Transverse colon (tissue), 4 donors: ENCODE results near the gene MANF. TPM values are rescaled to one million over a fixed set of nuclear protein-coding genes. Genes with fewer than 3 reads are reported as not detected.
"Not testable (repeated sequence)": the region's sequence is repeated elsewhere in the genome, so short reads cannot be mapped to it uniquely, and the experiment has no call there.

ENCODE experiments used
- DNase-seq: peaks from one replicate; pipeline ENCODE4 v3.0.0-alpha.2; 2019
- H3K27ac ChIP-seq, 4 donors: fragments of 200-600 bp; sonication (generic); 2 replicates each; pipeline ENCODE4 v1.5.1; 2016 to 2018; ENCODE audit warnings: inconsistent platforms in 4 of 4
- H3K27me3 ChIP-seq: fragments of 200-600 bp; sonication (generic); 2 replicates; pipeline ENCODE4 v1.5.1; 2017; ENCODE audit warnings: inconsistent platforms
- H3K36me3 ChIP-seq, 4 donors: fragments of 200-600 bp; sonication (generic); 2 replicates each; pipeline ENCODE4 v1.5.1; 2017 to 2019; ENCODE audit warnings: inconsistent platforms in 4 of 4
- H3K4me1 ChIP-seq, 4 donors: fragments of 200-600 bp; sonication (generic); 2 replicates each; pipeline ENCODE4 v1.5.1; 2017 to 2020; ENCODE audit warnings: inconsistent platforms in 4 of 4
- H3K4me3 ChIP-seq, 4 donors: fragments of 200-600 bp; sonication (generic); 1 replicate in 1 of 4; 2 replicates in 3 of 4; pipeline versions ENCODE4 v1.5.1 to v1.6.1; 2017 to 2019; ENCODE audit warnings: inconsistent platforms in 4 of 4
- H3K9me3 ChIP-seq, 2 donors: fragments of 200-600 bp; sonication (generic); 2 replicates each; pipeline ENCODE4 v1.5.1; 2017 to 2019; ENCODE audit warnings: inconsistent platforms in 2 of 2
- CTCF ChIP-seq, 5 experiments: fragments of 200-600 bp in 3 of 5; fragments of 450-650 bp in 2 of 5; sonication (generic) in 3 of 5; IDR thresholded peaks; 1 replicate in 2 of 5; 2 replicates in 3 of 5; pipeline ENCODE4 v1.5.1; 2016 to 2017; ENCODE audit warnings: antibody characterized with exemption in 5 of 5, inconsistent platforms in 3 of 5, mild to moderate bottlenecking in 2 of 5, moderate library complexity in 1 of 5
- EP300 ChIP-seq: sonication (generic); formaldehyde crosslinking; IDR thresholded peaks from one replicate; pipeline ENCODE4 v1.6.1; 2017; ENCODE audit warnings: antibody characterized with exemption, low read depth
- POLR2A ChIP-seq: fragments of 450-650 bp; IDR thresholded peaks from one replicate; pipeline ENCODE4 v1.6.1; 2016; ENCODE audit warnings: antibody characterized with exemption, mild to moderate bottlenecking, moderate library complexity
- POLR2AphosphoS5 ChIP-seq, 3 donors: sonication (generic); formaldehyde crosslinking; IDR thresholded peaks; one replicate each; pipeline ENCODE4 v1.6.1; 2016; ENCODE audit warnings: antibody characterized with exemption in 3 of 3
- WGBS, 2 donors: methylation state at CpG; one replicate each; pipeline ENCODE4 v1.1.5; 2018; ENCODE audit warnings: low coverage in 1 of 2; 5-methylcytosine and 5-hydroxymethylcytosine counted together
- in situ Hi-C, 4 donors: fragments of 200-750 bp; cut with MboI; loops; one replicate each; pipeline versions ENCODE4 v1.15.0 to v1.15.1; 2017; ENCODE audit warnings: low sequenced_read_pairs in 3 of 4, low pct_ligation_motif_present in 1 of 4, low pct_unique_long_range_greater_than_20kb in 1 of 4
- intact Hi-C: fragments of 100-400 bp; cut with DNase I; formaldehyde crosslinking; loops from one replicate; pipeline ENCODE4 v1.15.1; 2023; ENCODE audit warnings: low total_unique reads
- total RNA-seq, 4 donors: library from RNA; depleted of rRNA; stranded (reverse); fragments of >200 nt; gene quantifications; one replicate each; pipeline ENCODE4 v1.1.0, GENCODE V29; 2016

Gene MANF
- total RNA-seq, 4 donors from 2014 or later, result 15.7 to 56.2 (median 26.6) TPM

- Histone ChIP-seq H3K4me3 (peak overlapping the region; percentile 70 to 91 (median 82)), H3K4me1 (peaks cover 3 to 47% (median 41%) of the 10 kb centered on the region in 4 donors), H3K27ac (peak overlapping the region; percentile 93 to 94 (median 93)), H3K9me3 (no peaks in the 10 kb centered on the region), H3K27me3 (no peaks in the 10 kb centered on the region), H3K36me3 (no peaks in the 10 kb centered on the region)
- intact Hi-C loops, result no loop called here
- TF ChIP-seq POLR2AphosphoS5 (IDR thresholded peaks at IDR 0.05), result no peak
- TF ChIP-seq CTCF (IDR thresholded peaks at IDR 0.05), result no peak
- no peak for TF ChIP-seq EP300
- no peak for TF ChIP-seq POLR2A
- no peak for DNase-seq
- in situ Hi-C loops, result loop anchor here (25.0 kb wide), 3 partner anchors 278 to 772 kb away; partner anchors contain the start of genes CISH (in 2 of the 4), MAPKAPK3 (in 2 of the 4) and TEX264 (in 1 of the 4)
- WGBS, 2 donors, result 0 to 13% methylated on average over 3 to 29 of the region's 29 CpGs
Measured at GRCh38 chr3:51384055-51384725, 901 bp upstream of the MANF start.

- DNase-seq, result no peak
- H3K36me3 ChIP-seq, result no peaks in the 10 kb centered on the region
- H3K4me3 ChIP-seq, result peak overlapping the region; percentile 70 to 91 (median 81)
- in situ Hi-C loops, result loop anchor here (25.0 kb wide), 3 partner anchors 277 to 773 kb away; partner anchors contain the start of genes CISH (in 2 of the 4), MAPKAPK3 (in 2 of the 4) and TEX264 (in 1 of the 4)
- WGBS, 2 donors, result 2% methylated on average over 18 of the region's 18 CpGs; no CpG with 5 or more reads in 1 of the 2 donors
- no peaks in the 10 kb centered on the region for H3K9me3 ChIP-seq
- H3K4me1 ChIP-seq, result peaks cover 11 to 59% (median 54%) of the 10 kb centered on the region in 4 donors
- TF ChIP-seq POLR2A (no peak), POLR2AphosphoS5 (IDR thresholded peaks at IDR 0.05) (no peak), CTCF (IDR thresholded peaks at IDR 0.05) (no peak), EP300 (no peak)
- intact Hi-C loops, result no loop called here
- peak overlapping the region; percentile 93 to 94 (median 93) for H3K27ac ChIP-seq
- H3K27me3 ChIP-seq, result no peaks in the 10 kb centered on the region
Measured at GRCh38 chr3:51385621-51386091, 565 bp downstream of the MANF start.

- intact Hi-C loops, result no loop called here
- DNase-seq, result no peak
- H3K9me3 ChIP-seq, result no peaks in the 10 kb centered on the region
- no peaks in the 10 kb centered on the region for H3K36me3 ChIP-seq
- H3K4me3 ChIP-seq, result peak overlapping the region; percentile 70 to 91 (median 81)
- in situ Hi-C loops, result loop anchor here (25.0 kb wide), 3 partner anchors 276 to 774 kb away; partner anchors contain the start of genes CISH (in 2 of the 4), MAPKAPK3 (in 2 of the 4) and TEX264 (in 1 of the 4)
- peak overlapping the region; percentile 93 to 94 (median 93) for H3K27ac ChIP-seq
- TF ChIP-seq POLR2AphosphoS5 (IDR thresholded peaks at IDR 0.05) (no peak), CTCF (IDR thresholded peaks at IDR 0.05) (peak in 1 of 5 experiments; percentile 23)
- H3K4me1 ChIP-seq, result peaks cover 13 to 61% (median 55%) of the 10 kb centered on the region in 4 donors
- 31 to 71% methylated on average over 2 to 8 of the region's 8 CpGs for WGBS, 2 donors
- no peaks in the 10 kb centered on the region for H3K27me3 ChIP-seq
Measured at GRCh38 chr3:51386159-51386851, 1.2 kb downstream of the MANF start.

- TF ChIP-seq POLR2A, result no peak
- TF ChIP-seq EP300, result no peak
- no peak for TF ChIP-seq CTCF (IDR thresholded peaks at IDR 0.05)
- TF ChIP-seq POLR2AphosphoS5 (IDR thresholded peaks at IDR 0.05), result no peak
- peaks cover 13 to 62% (median 56%) of the 10 kb centered on the region in 4 donors for H3K4me1 ChIP-seq
- in situ Hi-C loops (loop anchor here (25.0 kb wide), 3 partner anchors 275 to 775 kb away; partner anchors contain the start of genes CISH (in 2 of the 4), MAPKAPK3 (in 2 of the 4) and TEX264 (in 1 of the 4)), intact Hi-C loops (no loop called here)
- peak overlapping the region in 1 of 4 donors; percentile 91 for H3K4me3 ChIP-seq
- peak overlapping the region; percentile 93 to 94 (median 93) for H3K27ac ChIP-seq
- H3K27me3 ChIP-seq, result no peaks in the 10 kb centered on the region
- WGBS, 2 donors, result 82 to 88% methylated on average over 2 to 5 of the region's 5 CpGs
- H3K36me3 ChIP-seq, result no peaks in the 10 kb centered on the region
- DNase-seq, result no peak
- H3K9me3 ChIP-seq, result no peaks in the 10 kb centered on the region
Measured at GRCh38 chr3:51386852-51387229, 1.8 kb downstream of the MANF start.

DNA sequence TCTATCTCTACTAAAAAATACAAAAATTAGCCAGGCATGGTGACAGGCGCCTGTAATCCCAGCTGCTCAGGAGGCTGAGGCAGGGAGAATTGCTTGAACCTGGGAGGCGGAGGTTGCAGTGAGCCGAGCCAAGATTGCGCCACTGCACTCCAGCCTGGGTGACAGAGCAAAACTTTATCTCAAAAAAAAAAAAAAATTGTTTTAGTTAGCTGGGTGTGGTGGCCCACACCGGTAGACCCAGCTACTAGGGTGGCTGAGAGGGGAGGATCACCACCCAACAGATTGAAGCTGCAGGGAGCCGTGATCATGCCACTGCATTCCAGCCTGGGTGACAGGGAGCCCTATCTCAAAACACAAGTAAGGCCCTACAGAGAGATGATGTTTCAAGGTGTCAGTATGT, 2.2 kb downstream of the MANF start:
- H3K27me3 ChIP-seq, intact Hi-C loops, H3K4me3 ChIP-seq, DNase-seq, H3K9me3 ChIP-seq, H3K36me3 ChIP-seq: not testable (repeated sequence)
- 63 to 65% methylated on average over 6 of the region's 6 CpGs for WGBS, 2 donors
- peaks cover 16 to 67% (median 61%) of the 10 kb centered on the region in 4 donors for H3K4me1 ChIP-seq
- in situ Hi-C loops, result loop anchor here (25.0 kb wide), 3 partner anchors 275 to 775 kb away; partner anchors contain the start of genes CISH (in 2 of the 4), MAPKAPK3 (in 2 of the 4) and TEX264 (in 1 of the 4)
- peak overlapping the region in 3 of 4 donors; percentile 93 to 94 (median 93) for H3K27ac ChIP-seq
